DND-41 (cell line): Measurements from ENCODE around the gene PTMS.

Experiments
- EZH2 ChIP-seq: IDR thresholded peaks from 3 replicates; pipeline ENCODE4 v1.6.1; 2012; ENCODE audit warnings: borderline replicate concordance, low read depth, mild to moderate bottlenecking, moderate library complexity, low read length, inconsistent platforms; ENCODE audit not compliant: severe bottlenecking
- TF ChIP-seq, protein P1 (sequence below): IDR thresholded peaks from 2 replicates; pipeline ENCODE4 v1.5.1; 2012; ENCODE audit warnings: borderline replicate concordance, low read length, moderate library complexity, mild to moderate bottlenecking; ENCODE audit not compliant: poor library complexity, severe bottlenecking; ENCODE audit errors: extremely low read depth

DNA sequence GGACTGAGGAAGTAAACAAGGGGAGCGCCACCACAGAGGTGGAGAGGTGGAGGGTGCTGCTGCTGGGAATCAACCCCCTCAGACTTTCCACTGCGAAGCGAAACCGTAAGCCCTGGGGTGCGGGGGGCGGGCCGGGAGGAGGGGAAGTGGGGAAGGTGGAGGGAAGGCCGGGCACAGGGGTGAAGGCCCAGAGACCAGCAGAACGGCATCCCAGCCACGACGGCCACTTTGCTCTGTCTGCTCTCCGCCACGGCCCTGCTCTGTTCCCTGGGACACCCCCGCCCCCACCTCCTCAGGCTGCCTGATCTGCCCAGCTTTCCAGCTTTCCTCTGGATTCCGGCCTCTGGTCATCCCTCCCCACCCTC, 6.2 kb downstream of the PTMS start, which contains the start of gene LAG3:
- TF ChIP-seq, protein P1, sequence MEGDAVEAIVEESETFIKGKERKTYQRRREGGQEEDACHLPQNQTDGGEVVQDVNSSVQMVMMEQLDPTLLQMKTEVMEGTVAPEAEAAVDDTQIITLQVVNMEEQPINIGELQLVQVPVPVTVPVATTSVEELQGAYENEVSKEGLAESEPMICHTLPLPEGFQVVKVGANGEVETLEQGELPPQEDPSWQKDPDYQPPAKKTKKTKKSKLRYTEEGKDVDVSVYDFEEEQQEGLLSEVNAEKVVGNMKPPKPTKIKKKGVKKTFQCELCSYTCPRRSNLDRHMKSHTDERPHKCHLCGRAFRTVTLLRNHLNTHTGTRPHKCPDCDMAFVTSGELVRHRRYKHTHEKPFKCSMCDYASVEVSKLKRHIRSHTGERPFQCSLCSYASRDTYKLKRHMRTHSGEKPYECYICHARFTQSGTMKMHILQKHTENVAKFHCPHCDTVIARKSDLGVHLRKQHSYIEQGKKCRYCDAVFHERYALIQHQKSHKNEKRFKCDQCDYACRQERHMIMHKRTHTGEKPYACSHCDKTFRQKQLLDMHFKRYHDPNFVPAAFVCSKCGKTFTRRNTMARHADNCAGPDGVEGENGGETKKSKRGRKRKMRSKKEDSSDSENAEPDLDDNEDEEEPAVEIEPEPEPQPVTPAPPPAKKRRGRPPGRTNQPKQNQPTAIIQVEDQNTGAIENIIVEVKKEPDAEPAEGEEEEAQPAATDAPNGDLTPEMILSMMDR, result no peak
- no peak for TF ChIP-seq EZH2
